Measurements from ENCODE around the gene PRKCE. TPM values are rescaled to one million over a fixed set of nuclear protein-coding genes. Genes with fewer than 3 reads are reported as not detected.

PRKCE gene
- total RNA-seq, 1 experiment from 2014 or later: 14.8 TPM

- no peak for TF ChIP-seq ZBTB33 (IDR thresholded peaks at IDR 0.05; ENCODE audit: extremely low read depth, insufficient replicate concordance, low read length)
- no peak for TF ChIP-seq SP1 (IDR thresholded peaks at IDR 0.05; ENCODE audit: low read depth)
These were observed 247.3 kb downstream of the PRKCE start (continued) for GRCh38 chr2:45898819-45899218.

- Histone ChIP-seq H3K9me2 (ENCODE audit: insufficient read depth) (no peaks in the 10 kb centered on the region), H2AFZ (ENCODE audit: low read depth, low read length, poor library complexity, severe bottlenecking) (no peak overlapping the region), H3K4me2 (ENCODE audit: low read length) (no peak overlapping the region), H3K9ac (ENCODE audit: low read length) (no peak overlapping the region), H4K20me1 (ENCODE audit: insufficient read depth) (no peaks in the 10 kb centered on the region), H3K27ac (ENCODE audit: low read depth, low read length) (no peak overlapping the region), H3K36me3 (ENCODE audit: control insufficient read depth in 1 of 2, insufficient read depth in 2 of 2, low read length in 2 of 2) (no peaks in the 10 kb centered on the region), H3K27me3 (ENCODE audit: insufficient read depth, low read length) (no peaks in the 10 kb centered on the region), H3K79me2 (ENCODE audit: insufficient read depth, low read length) (no peaks in the 10 kb centered on the region), H3K4me1 (ENCODE audit: control insufficient read depth in 1 of 2, insufficient read depth in 2 of 2, low read length in 2 of 2) (no peaks in the 10 kb centered on the region), H3K4me3 (replicated peaks in 1 of 2; ENCODE audit: low read depth in 1 of 2, low read length in 2 of 2) (no peak overlapping the region), H3K9me3 (ENCODE audit: control insufficient read depth in 1 of 2, insufficient read depth in 1 of 2, low read depth in 1 of 2, low read length in 2 of 2) (no peaks in the 10 kb centered on the region)
- POLR2A ChIA-PET: no interaction called here
- intact Hi-C loops (cut with micrococcal nuclease): no loop called here
- ATAC-seq (no peak), DNase-seq (ENCODE audit: low read depth, low spot score) (no peak)
- TF ChIP-seq RAD21 (IDR thresholded peaks at IDR 0.05; ENCODE audit: low read depth) (no peak), EZH2phosphoT487 (IDR thresholded peaks at IDR 0.05; ENCODE audit: borderline replicate concordance) (no peak), ZNF274 (IDR thresholded peaks at IDR 0.05; ENCODE audit: low read depth, low read length) (no peak), ZBTB33 (IDR thresholded peaks at IDR 0.05; ENCODE audit: extremely low read depth, insufficient replicate concordance, low read length) (no peak), POLR2A (IDR thresholded peaks at IDR 0.05; ENCODE audit: borderline replicate concordance, extremely low read depth, insufficient read depth, insufficient read length) (no peak), ELF1 (IDR thresholded peaks at IDR 0.05; ENCODE audit: borderline replicate concordance, low read depth) (no peak), EGR1 (IDR thresholded peaks at IDR 0.05; ENCODE audit: low read depth) (no peak), EZH2 (IDR thresholded peaks at IDR 0.05) (no peak), CTCF (IDR thresholded peaks at IDR 0.05 in 2 of 3, conservative IDR thresholded peaks at IDR 0.05 in 1 of 3; ENCODE audit: borderline replicate concordance in 1 of 3, insufficient read depth in 1 of 3, low read depth in 2 of 3, low read length in 2 of 3) (no peak), YY1 (IDR thresholded peaks at IDR 0.05; ENCODE audit: extremely low read depth, insufficient replicate concordance, low read depth, low read length) (no peak), ZFX (IDR thresholded peaks at IDR 0.05) (no peak), CBX3 (IDR thresholded peaks at IDR 0.05; ENCODE audit: low read depth) (no peak), ATF3 (IDR thresholded peaks at IDR 0.05) (no peak), CEBPB (IDR thresholded peaks at IDR 0.05; ENCODE audit: low read depth) (no peak), REST (IDR thresholded peaks at IDR 0.05; ENCODE audit: low read depth) (no peak)
- CTCF ChIA-PET: no interaction called here
- BruUV-seq (replicated peaks): no TSS peak
- RAD21 ChIA-PET (ENCODE audit: low non-redundant PET in 1 of 2, low total read pairs in 2 of 2, uncharacterized antibody in 2 of 2, unreplicated experiment in 2 of 2): no interaction called here
These were observed 248.5 kb downstream of the PRKCE start for GRCh38 chr2:45899926-45900325.
